ENCODE data around the gene CCDC71L. TPM values are rescaled to one million over a fixed set of nuclear protein-coding genes. Genes with fewer than 3 reads are reported as not detected.

The CCDC71L gene
- polyA plus RNA-seq, 3 donors, result 7.4 to 8.7 (median 8.6) TPM

DNA sequence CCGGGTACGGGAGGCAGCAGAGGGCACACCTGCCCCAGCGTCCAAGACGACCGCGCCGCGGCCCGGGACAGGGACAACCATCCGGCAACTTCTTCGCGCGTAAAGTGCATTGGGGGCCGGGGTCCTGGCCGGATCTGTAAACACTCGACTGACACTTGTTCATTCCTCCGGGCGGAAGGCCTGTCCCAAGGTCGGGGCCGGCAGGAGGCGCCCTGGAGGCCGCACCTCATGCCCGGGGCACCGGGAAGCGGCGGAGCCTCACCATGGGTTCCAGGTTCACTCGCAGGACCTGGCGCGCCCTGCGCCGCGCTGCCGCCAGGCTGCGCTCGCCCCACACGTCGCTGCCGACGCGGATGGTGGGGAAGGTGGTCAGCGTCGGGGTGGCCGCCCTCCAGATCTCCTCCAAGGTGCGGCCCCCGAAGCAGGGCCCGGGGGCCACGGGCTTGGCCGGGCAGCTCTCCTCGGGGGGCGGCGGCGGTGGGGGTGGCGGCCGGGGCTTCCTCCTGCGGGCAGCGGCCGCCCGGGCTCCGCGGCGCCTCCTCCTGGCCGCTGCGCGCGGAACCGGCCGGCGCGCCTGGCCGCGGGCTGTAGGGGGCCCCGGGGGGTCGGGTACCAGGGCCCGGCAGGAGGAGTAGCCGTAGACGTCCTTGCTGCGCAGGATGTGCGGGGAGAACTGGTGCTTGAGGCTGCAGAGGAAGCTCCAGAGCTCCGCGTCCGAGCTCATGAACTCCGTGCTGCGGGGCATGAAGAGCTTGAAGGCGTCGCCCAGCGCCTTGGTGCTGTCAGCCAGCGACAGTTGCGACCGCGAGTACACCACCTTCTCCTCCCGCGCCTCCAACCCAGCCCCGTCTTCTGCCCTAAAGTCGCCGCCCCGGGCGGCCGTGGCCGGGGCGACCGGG, 746 bp downstream of the CCDC71L start:
- DNase-seq (ENCODE audit: low read depth in 3 of 3, low spot score in 2 of 3), result peak in 2 of 3 donors; percentile 36 to 45

GRCh38 chr7:106659166-106659962, 1.6 kb downstream of the CCDC71L start:
- DNase-seq (ENCODE audit: low read depth in 3 of 3, low spot score in 2 of 3), result peak in 2 of 3 donors; percentile 12 to 26

GRCh38 chr7:106658316-106659165, 2.4 kb downstream of the CCDC71L start:
- DNase-seq (ENCODE audit: low read depth in 3 of 3, low spot score in 2 of 3), result no peak

DNA sequence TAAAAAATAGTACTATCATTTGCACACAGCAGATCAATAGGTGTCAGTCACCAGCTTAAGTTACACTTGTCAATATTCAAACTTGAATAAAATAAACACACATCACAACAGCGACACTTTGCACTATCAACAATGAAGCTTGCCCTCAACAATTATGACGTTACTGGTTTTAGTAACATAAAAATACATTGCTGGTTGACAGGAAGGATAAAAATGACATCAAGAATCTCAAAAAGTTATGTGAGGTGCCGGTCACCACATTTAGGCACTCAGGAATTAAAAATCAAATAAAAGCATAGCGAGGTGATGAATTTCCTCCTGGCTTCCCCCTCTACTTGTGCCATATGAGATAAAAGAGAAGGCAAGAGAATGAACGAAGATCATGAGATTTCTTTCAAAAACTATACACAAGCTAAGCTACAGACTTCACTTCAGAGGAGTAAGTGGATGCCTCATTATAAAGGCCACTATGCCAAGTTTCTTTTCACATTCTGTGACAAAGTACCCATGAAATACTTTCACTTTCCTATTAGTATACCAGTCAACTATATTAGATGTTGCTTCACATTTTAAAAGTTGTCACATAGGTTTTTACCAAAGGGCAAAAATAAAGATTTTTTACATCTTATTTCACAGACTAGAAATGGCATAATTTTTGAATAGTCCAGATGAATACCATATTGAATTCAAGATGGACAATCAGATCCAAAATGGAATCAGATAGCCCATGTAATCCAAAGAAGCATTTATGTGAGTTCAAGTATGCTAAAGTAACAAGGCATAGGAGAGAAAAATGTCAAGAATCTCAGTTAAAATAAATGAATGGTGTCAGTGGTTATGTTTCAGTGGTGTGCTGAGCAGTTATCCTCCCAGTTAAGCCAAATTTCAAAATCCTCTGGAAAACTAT, 3.6 kb downstream of the CCDC71L start:
- DNase-seq (ENCODE audit: low read depth in 3 of 3, low spot score in 2 of 3), result no peak

DNA sequence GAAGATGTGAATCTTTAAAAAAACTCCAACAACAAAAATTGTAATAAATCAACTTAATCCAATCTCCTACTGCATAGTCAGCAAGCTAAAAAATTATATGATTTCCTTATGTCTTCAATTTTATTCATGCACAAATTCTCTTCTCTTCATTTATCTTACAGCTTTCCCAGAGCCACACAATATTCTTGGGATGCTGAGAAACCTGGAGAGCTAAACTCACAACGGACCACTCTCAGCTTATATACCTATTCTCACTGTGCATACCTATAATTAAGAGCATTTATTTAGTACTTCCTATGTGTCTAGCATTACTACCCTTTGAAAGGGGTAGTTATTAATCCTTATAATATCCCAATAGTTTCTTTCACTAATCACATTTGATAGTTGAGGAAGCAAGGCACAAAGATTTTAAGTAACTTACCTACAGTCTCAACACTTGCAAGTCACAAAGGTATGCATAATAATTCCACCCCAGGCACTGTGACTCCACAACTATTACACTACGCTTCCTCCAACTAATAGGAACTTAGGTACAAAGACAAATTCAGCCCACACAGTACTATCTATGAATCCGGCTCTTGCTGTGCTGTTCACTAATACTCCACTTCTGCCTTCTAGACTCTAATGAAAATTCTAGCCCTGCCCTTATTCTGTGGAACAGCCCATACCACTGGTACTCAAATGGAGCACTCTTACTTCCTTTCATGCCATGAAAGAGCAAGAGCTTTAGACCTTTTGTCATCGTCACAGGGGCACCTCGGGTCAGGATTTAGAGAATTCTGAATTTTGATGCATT, 5.1 kb downstream of the CCDC71L start:
- no peak for DNase-seq (ENCODE audit: low read depth in 3 of 3, low spot score in 2 of 3)

DNA sequence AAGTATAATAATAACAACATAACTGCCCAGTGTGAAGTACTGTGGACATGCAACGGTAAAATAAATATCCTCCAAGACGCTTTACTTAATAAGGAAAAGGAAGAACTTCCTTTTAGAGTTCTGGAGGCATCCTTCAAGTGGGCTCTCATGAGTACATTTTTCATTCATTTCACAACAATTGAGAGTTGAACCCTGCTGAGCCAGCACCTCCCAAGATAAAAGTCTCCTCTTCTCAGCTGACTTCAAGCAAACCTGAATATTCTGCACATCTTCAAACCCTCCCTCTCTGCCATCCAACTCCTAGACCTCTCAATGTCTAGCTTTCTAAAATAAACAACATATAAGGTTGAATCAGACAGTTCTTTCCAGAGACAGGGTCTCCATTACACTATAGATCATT, 7.5 kb downstream of the CCDC71L start:
- DNase-seq (ENCODE audit: low read depth in 3 of 3, low spot score in 2 of 3), result no peak

DNA sequence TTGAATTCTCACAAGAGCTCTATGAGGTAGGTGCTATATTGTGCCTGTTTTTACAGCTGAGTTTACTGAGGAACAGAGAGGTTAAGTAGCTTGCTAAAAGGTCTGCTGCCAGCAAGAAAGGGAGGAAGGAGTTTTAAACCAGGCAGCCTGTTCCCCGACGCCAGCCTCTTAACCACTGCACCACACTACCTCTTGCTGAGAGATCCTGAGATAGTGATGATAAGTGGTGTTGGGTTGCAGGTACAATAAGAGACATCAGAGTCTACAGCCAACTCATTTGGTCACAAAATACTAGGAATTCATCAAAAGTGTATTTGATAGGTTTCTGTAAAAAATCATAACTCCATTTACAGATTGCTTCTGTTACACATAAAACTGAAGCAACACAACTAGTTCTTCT, 8.0 kb downstream of the CCDC71L start:
- DNase-seq (ENCODE audit: low read depth in 3 of 3, low spot score in 2 of 3), result no peak

DNA sequence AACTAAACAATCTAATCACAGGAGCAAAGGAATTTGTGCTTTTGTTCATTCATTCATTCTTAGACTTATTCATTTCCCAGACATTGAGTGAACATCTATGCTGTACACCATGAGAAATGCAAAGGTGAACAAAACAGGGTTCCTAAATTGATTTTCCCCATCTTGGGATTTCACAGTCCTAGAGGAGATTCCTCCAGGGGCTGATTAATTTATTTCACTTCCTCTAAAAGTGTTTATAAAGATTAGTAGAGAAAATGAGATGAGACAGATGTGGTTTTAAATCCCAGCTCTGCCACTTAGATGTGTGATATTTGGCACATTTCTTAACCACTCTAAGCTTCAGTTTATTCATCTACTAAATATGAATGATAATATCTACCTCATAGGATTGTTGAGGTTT, 8.9 kb downstream of the CCDC71L start:
- DNase-seq (ENCODE audit: low read depth in 3 of 3, low spot score in 2 of 3), result no peak

GRCh38 chr7:106646256-106646655, 14.7 kb downstream of the CCDC71L start:
- DNase-seq (ENCODE audit: low read depth in 3 of 3, low spot score in 2 of 3), result no peak

DNA sequence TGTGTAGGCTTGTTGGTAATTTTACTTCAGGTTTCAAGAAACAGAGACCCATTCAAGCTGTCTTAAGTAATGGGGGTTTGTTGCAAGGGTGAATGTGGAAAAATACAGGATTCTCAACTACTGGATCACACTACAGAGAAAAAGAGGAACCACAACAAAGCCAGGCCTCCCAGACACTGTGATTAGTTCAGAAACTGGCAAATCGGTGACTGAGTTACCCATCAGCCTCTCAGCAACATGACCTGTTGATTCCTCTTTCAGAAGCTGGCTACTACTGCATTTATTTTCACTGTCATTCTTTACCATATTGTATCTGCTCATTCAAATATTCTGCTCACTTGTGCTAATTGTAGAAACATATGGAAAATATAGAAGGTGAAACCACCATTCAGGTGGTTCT, 16.0 kb downstream of the CCDC71L start:
- no peak for DNase-seq (ENCODE audit: low read depth in 3 of 3, low spot score in 2 of 3)

DNA sequence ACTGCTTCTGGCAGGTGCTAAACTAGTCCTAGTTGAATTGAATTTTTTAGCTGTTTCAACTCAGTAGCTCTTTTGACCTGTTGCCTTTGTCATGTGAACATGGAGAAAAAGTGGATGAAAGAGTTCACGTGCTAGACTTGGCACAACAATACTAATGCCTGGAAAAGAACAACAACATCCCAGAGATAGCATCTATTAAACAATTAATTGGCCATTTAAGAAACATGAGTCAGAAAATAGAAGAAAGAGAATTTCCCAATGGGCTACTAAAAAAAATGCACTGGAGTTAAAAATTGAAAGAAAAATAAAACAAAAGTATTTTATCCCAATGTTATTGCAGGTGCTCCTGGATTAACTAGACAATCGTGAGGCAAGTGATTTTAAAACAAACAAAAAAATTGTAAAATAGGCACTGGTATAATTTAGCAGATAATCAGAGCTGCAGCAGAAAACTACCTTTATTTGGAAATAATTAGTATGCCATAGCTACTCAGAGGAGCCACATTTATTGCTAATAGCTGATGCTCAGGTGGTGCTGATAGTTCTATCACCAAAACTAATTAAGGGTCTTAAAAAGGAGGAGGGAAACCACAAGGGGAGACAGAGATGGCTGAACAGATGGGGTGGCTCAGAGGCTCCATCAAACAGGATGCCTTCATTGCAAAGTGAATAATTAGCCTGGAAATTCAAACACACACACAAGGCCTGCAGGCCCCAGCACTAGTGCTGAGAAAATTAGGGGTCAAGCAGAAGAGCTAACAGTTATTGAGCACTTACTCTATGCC, 17.6 kb downstream of the CCDC71L start:
- no peak for DNase-seq (ENCODE audit: low read depth in 3 of 3, low spot score in 2 of 3)

GRCh38 chr7:106641416-106641815, 19.5 kb downstream of the CCDC71L start:
- DNase-seq (ENCODE audit: low read depth in 3 of 3, low spot score in 2 of 3), result no peak

GRCh38 chr7:106640368-106641141, 20.4 kb downstream of the CCDC71L start:
- DNase-seq (ENCODE audit: low read depth in 3 of 3, low spot score in 2 of 3), result no peak

GRCh38 chr7:106639476-106640334, 21.3 kb downstream of the CCDC71L start:
- no peak for DNase-seq (ENCODE audit: low read depth in 3 of 3, low spot score in 2 of 3)

GRCh38 chr7:106635411-106635810, 25.5 kb downstream of the CCDC71L start:
- no peak for DNase-seq (ENCODE audit: low read depth in 3 of 3, low spot score in 2 of 3)

DNA sequence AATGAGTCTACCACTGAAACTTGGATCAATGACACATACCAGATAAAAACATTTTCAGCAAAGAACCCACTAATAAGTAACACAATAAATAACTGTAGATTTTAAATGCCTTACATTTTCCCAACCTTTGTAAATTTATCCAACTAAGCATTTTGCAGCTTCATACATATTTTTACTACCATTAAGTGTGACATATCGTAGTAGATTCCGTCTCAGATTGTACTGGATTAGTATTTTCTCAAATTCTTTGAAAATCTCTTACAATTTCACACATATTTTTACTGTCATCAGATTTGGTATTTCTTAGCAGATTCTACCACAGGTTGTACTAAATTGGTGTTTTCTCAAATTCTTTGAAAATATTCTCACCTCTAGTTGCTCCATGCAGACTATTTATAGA, 26.0 kb downstream of the CCDC71L start:
- no peak for DNase-seq (ENCODE audit: low read depth in 3 of 3, low spot score in 2 of 3)

- no peak for DNase-seq (ENCODE audit: low read depth in 3 of 3, low spot score in 2 of 3)
These were observed 30.3 kb downstream of the CCDC71L start for GRCh38 chr7:106630648-106631047.
